HG03439 (cell line): ENCODE results near the gene CNPY1.

ENCODE experiments used
- ATAC-seq: cut with Tn5 transposase; IDR thresholded peaks from one replicate; pipeline ENCODE4 v1.9.1; 2021; ENCODE audit warnings: mild to moderate bottlenecking, moderate library complexity; ENCODE audit not compliant: unreplicated experiment

The CNPY1 gene

GRCh38 chr7:155560196-155560885, 14.0 kb upstream of the CNPY1 start:
- no peak for ATAC-seq

GRCh38 chr7:155559519-155560108, 13.3 kb upstream of the CNPY1 start:
- no peak for ATAC-seq

GRCh38 chr7:155558961-155559360, 12.6 kb upstream of the CNPY1 start:
- no peak for ATAC-seq

GRCh38 chr7:155558351-155558750, 12.0 kb upstream of the CNPY1 start:
- no peak for ATAC-seq

GRCh38 chr7:155557778-155558177, 11.4 kb upstream of the CNPY1 start:
- ATAC-seq, result no peak

- ATAC-seq, result no peak
These were observed 10.4 kb upstream of the CNPY1 start for GRCh38 chr7:155556763-155557162.

- no peak for ATAC-seq
These were observed 8.8 kb upstream of the CNPY1 start for GRCh38 chr7:155555116-155555695.

GRCh38 chr7:155553871-155554270, 7.5 kb upstream of the CNPY1 start:
- ATAC-seq, result no peak

- ATAC-seq, result no peak
These were observed 5.6 kb upstream of the CNPY1 start for GRCh38 chr7:155551785-155552611.

- no peak for ATAC-seq
These were observed 4.6 kb upstream of the CNPY1 start for GRCh38 chr7:155550916-155551315.

- ATAC-seq, result no peak
These were observed 2.9 kb upstream of the CNPY1 start for GRCh38 chr7:155549226-155549625.

- no peak for ATAC-seq
These were observed 917 bp upstream of the CNPY1 start for GRCh38 chr7:155547161-155547791.

GRCh38 chr7:155545348-155545747, 1.0 kb downstream of the CNPY1 start:
- no peak for ATAC-seq

- no peak for ATAC-seq
These were observed 1.9 kb downstream of the CNPY1 start for GRCh38 chr7:155544485-155544884.

GRCh38 chr7:155543926-155544325, 2.4 kb downstream of the CNPY1 start:
- no peak for ATAC-seq

GRCh38 chr7:155543011-155543876, 3.1 kb downstream of the CNPY1 start:
- ATAC-seq, result no peak

GRCh38 chr7:155541986-155542675, 4.2 kb downstream of the CNPY1 start:
- ATAC-seq, result no peak

GRCh38 chr7:155540553-155540952, 5.8 kb downstream of the CNPY1 start:
- no peak for ATAC-seq

GRCh38 chr7:155538293-155538692, 8.1 kb downstream of the CNPY1 start:
- ATAC-seq, result no peak

GRCh38 chr7:155536451-155536850, 9.9 kb downstream of the CNPY1 start:
- ATAC-seq, result no peak
